IPS-11a (cell line): Measurements from ENCODE around the gene S1PR4.
"Not testable (repeated sequence)": the region's sequence is repeated elsewhere in the genome, so short reads cannot be mapped to it uniquely, and the experiment has no call there.

Experiments used
- H3K4me3 ChIP-seq: one replicate; pipeline ENCODE4 v1.5.1; 2013; ENCODE audit warnings: low read depth, low read length, control low read depth

The S1PR4 gene

GRCh38 chr19:3210347-3211017, 31.9 kb downstream of the S1PR4 start:
- H3K4me3 ChIP-seq = no peak overlapping the region

- no peak overlapping the region for H3K4me3 ChIP-seq
These were observed 32.6 kb downstream of the S1PR4 start for GRCh38 chr19:3211191-3211590.

- H3K4me3 ChIP-seq = no peak overlapping the region
These were observed 34.6 kb downstream of the S1PR4 start for GRCh38 chr19:3213159-3213558.

- no peak overlapping the region for H3K4me3 ChIP-seq
These were observed 38.3 kb downstream of the S1PR4 start for GRCh38 chr19:3216874-3217273.

GRCh38 chr19:3220576-3220975, 42.0 kb downstream of the S1PR4 start:
- no peak overlapping the region for H3K4me3 ChIP-seq

GRCh38 chr19:3221576-3221975, 43.0 kb downstream of the S1PR4 start:
- not testable (repeated sequence) for H3K4me3 ChIP-seq

- no peak overlapping the region for H3K4me3 ChIP-seq
These were observed 44.1 kb downstream of the S1PR4 start for GRCh38 chr19:3222709-3223108.

GRCh38 chr19:3224346-3225168, 46.0 kb downstream of the S1PR4 start, which contains the start of gene CELF5:
TSS of gene CELF5 (plus strand) at chr19:3224661. CDS start at chr19:3224740, 79 bp downstream.
- H3K4me3 ChIP-seq = peak within 1 kb of the TSS; percentile 58

- H3K4me3 ChIP-seq = no peak overlapping the region
These were observed 46.6 kb downstream of the S1PR4 start for GRCh38 chr19:3225169-3225485.

GRCh38 chr19:3225677-3226093, 47.1 kb downstream of the S1PR4 start:
- H3K4me3 ChIP-seq = peak overlapping the region; percentile 13

- no peak overlapping the region for H3K4me3 ChIP-seq
These were observed 48.6 kb downstream of the S1PR4 start for GRCh38 chr19:3227054-3227626.

GRCh38 chr19:3229346-3229743, 50.8 kb downstream of the S1PR4 start:
- no peak overlapping the region for H3K4me3 ChIP-seq
